Measurements from ENCODE around the gene MSH3.
"Not testable (repeated sequence)": the region's sequence is repeated elsewhere in the genome, so short reads cannot be mapped to it uniquely, and the experiment has no call there.

Gene MSH3

GRCh38 chr5:80629281-80629680 is 25.2 kb upstream of the MSH3 start:
- no peak for TF ChIP-seq TAF1 (IDR thresholded peaks at IDR 0.05; ENCODE audit: borderline replicate concordance, low read depth, low read length)
- no peak for TF ChIP-seq POLR2A (IDR thresholded peaks at IDR 0.05; ENCODE audit: low read depth, low read length)
- no peak for TF ChIP-seq POLR2AphosphoS5 (IDR thresholded peaks at IDR 0.05; ENCODE audit: low read depth, low read length)
- DNase-seq (ENCODE audit: insufficient read length) (no peak), FAIRE-seq (no peak)

DNA sequence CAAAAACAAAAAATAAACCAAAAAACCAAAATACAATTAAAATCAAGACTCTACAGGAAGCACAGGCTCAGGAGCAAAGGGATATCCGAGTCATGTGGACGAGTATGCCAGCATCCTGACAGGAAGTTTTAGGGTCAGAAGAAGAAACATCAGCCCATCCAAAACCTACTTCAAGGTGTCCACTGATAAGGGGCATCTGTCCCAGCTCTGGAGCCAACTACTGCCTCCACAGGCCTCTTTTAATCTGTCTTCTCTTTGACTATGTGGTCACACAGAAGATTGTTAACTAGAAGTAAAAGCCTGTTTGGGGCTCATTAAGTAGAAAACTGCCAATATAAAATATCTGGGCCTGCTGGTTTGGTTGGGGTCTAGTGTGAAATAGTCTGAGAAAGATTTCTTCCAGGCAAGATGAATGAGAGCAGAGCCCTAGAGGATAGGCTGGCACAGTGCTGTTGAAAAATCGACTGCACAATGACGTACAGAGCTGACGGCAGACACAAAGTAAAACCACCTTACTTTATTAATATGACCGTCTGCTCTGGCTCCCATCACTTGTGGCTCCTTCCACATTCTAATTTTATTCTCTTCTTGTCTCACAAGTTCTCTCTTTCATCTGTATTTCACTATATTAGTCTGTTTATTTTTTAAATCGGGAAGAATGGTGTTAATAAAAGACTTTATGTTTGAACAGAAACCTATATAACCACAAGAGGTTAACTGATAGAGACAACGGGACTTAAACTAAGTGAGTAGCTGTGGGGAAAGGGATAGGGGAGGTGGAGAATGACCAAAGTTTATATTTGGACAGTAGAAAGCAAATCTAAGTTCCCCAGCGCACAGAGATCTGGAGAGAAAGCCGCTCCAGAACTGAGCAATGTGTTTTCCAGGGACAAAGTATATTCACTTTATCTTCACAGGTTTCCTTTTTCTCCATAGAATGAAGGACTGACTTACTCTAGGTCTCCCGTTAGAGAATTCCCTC is 22.9 kb upstream of the MSH3 start:
- FAIRE-seq: no peak
- TF ChIP-seq TAF1 (IDR thresholded peaks at IDR 0.05; ENCODE audit: borderline replicate concordance, low read depth, low read length): no peak
- TF ChIP-seq POLR2A (IDR thresholded peaks at IDR 0.05; ENCODE audit: low read depth, low read length): no peak
- DNase-seq (ENCODE audit: insufficient read length): no peak

- DNase-seq (ENCODE audit: insufficient read length): no peak
- FAIRE-seq: no peak
- TF ChIP-seq POLR2AphosphoS5 (IDR thresholded peaks at IDR 0.05; ENCODE audit: low read depth, low read length): no peak
- TF ChIP-seq POLR2A (IDR thresholded peaks at IDR 0.05; ENCODE audit: low read depth, low read length): no peak
- TF ChIP-seq TAF1 (IDR thresholded peaks at IDR 0.05; ENCODE audit: borderline replicate concordance, low read depth, low read length): no peak
Measured at GRCh38 chr5:80632700-80633099, 21.8 kb upstream of the MSH3 start.

DNA sequence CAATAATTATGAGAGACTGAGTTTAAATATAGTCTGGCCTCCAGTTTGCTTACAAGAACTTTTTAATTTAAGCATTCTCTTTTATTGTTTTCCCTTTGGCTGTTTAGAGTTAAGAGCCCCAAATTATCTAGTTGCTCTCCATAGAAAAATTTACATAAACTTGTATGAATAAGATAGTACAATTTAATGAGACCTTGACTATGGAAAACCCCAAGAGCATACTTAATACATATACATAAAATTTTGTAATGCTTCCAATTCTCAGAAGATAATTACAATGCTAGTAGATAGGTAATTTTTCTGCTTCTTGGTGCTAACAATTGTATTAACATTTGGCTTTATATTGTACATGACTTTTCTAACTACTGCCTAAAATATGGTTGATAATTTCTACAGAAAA is 20.3 kb upstream of the MSH3 start:
- no peak for FAIRE-seq
- DNase-seq (ENCODE audit: insufficient read length): no peak
- TF ChIP-seq TAF1 (IDR thresholded peaks at IDR 0.05; ENCODE audit: borderline replicate concordance, low read depth, low read length) (no peak), POLR2A (IDR thresholded peaks at IDR 0.05; ENCODE audit: low read depth, low read length) (no peak), POLR2AphosphoS5 (IDR thresholded peaks at IDR 0.05; ENCODE audit: low read depth, low read length) (no peak)

- TF ChIP-seq POLR2A (IDR thresholded peaks at IDR 0.05; ENCODE audit: low read depth, low read length): no peak
- TF ChIP-seq POLR2AphosphoS5 (IDR thresholded peaks at IDR 0.05; ENCODE audit: low read depth, low read length): no peak
- no peak for TF ChIP-seq TAF1 (IDR thresholded peaks at IDR 0.05; ENCODE audit: borderline replicate concordance, low read depth, low read length)
- DNase-seq (ENCODE audit: insufficient read length) (no peak), FAIRE-seq (no peak)
Measured at GRCh38 chr5:80641353-80641752, 13.1 kb upstream of the MSH3 start.

DNA sequence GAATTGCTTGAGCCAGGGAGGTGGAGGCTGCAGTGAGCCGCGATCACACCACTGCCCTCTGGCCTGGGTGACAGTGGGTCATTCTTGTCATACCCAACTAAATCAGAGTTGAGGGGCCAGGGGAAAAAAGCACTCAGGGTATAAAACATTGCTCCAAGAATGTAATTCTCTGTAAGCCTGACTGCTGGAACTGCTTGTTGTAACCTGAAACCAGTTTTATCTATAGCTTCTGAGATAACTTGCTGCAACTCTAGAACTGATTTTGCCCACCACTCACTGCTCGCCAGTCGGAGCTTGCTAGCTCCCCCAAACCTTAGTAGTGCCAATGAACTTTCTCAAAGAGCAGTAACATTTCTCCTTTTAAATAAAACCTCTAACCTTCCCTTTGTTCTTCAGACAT is 9.6 kb upstream of the MSH3 start:
- no peak for DNase-seq (ENCODE audit: insufficient read length)
- no peak for FAIRE-seq
- no peak for TF ChIP-seq TAF1 (IDR thresholded peaks at IDR 0.05; ENCODE audit: borderline replicate concordance, low read depth, low read length)
- no peak for TF ChIP-seq POLR2AphosphoS5 (IDR thresholded peaks at IDR 0.05; ENCODE audit: low read depth, low read length)
- no peak for TF ChIP-seq POLR2A (IDR thresholded peaks at IDR 0.05; ENCODE audit: low read depth, low read length)

- TF ChIP-seq POLR2A (IDR thresholded peaks at IDR 0.05; ENCODE audit: low read depth, low read length) (no peak), POLR2AphosphoS5 (IDR thresholded peaks at IDR 0.05; ENCODE audit: low read depth, low read length) (no peak), TAF1 (IDR thresholded peaks at IDR 0.05; ENCODE audit: borderline replicate concordance, low read depth, low read length) (no peak)
- FAIRE-seq (no peak), DNase-seq (ENCODE audit: insufficient read length) (no peak)
Measured at GRCh38 chr5:80646926-80647325, 7.5 kb upstream of the MSH3 start.

DNA sequence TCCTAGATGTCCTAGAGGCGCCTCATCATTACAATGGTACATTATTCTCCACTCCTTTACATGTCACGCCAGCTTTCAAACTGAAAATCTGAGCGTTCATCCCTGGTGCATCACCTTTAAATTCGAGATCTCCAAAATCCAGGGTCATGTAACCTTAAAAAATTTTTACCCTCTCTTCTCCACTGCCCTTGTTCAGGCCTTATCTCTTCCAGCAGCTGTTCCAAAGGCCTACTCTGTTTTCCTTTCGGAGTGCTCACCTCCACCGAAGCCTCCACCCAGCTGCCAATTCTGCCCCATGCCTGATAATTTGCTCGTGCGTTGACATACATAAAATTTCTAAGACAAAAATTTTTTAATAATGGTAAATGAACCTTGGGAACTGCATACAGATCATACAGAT is 950 bp upstream of the MSH3 start:
- TF ChIP-seq POLR2AphosphoS5 (IDR thresholded peaks at IDR 0.05; ENCODE audit: low read depth, low read length) (no peak), TAF1 (IDR thresholded peaks at IDR 0.05; ENCODE audit: borderline replicate concordance, low read depth, low read length) (no peak), POLR2A (IDR thresholded peaks at IDR 0.05; ENCODE audit: low read depth, low read length) (no peak)
- FAIRE-seq (peak; percentile 72), DNase-seq (ENCODE audit: insufficient read length) (no peak)

DNA sequence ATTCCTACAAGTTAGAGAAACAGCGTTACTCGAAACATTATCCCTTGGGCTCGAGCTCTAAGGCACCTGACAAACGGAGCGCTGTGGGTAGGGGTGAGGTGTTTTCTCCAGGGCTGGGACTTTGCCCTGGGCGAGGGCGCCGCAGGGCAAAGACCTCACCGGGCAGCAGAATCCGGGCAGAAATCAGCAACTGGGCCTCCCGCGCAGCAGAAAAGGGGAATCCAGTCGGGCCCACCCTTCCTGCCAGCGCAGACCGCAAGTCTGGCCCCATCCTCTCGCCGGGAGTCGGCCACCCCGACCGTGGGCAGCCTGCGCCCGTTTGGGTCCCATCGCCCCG is 430 bp upstream of the MSH3 start:
- DNase-seq (ENCODE audit: insufficient read length) (peak; percentile 25), FAIRE-seq (no peak)
- TF ChIP-seq POLR2A (IDR thresholded peaks at IDR 0.05; ENCODE audit: low read depth, low read length): no peak; the same call in 1 of the 2 replicates
- TF ChIP-seq TAF1 (IDR thresholded peaks at IDR 0.05; ENCODE audit: borderline replicate concordance, low read depth, low read length): no peak
- no peak for TF ChIP-seq POLR2AphosphoS5 (IDR thresholded peaks at IDR 0.05; ENCODE audit: low read depth, low read length)

GRCh38 chr5:80655231-80655774 is 851 bp downstream of the MSH3 start:
- no peak for DNase-seq (ENCODE audit: insufficient read length)
- no peak for TF ChIP-seq POLR2A (IDR thresholded peaks at IDR 0.05; ENCODE audit: low read depth, low read length)
- TF ChIP-seq TAF1 (IDR thresholded peaks at IDR 0.05; ENCODE audit: borderline replicate concordance, low read depth, low read length): no peak
- no peak for TF ChIP-seq POLR2AphosphoS5 (IDR thresholded peaks at IDR 0.05; ENCODE audit: low read depth, low read length)
- FAIRE-seq: peak; percentile 61

GRCh38 chr5:80656425-80656824 is 2.0 kb downstream of the MSH3 start:
- TF ChIP-seq TAF1 (IDR thresholded peaks at IDR 0.05; ENCODE audit: borderline replicate concordance, low read depth, low read length) (no peak), POLR2A (IDR thresholded peaks at IDR 0.05; ENCODE audit: low read depth, low read length) (no peak), POLR2AphosphoS5 (IDR thresholded peaks at IDR 0.05; ENCODE audit: low read depth, low read length) (no peak)
- peak; percentile 70 for FAIRE-seq
- no peak for DNase-seq (ENCODE audit: insufficient read length)

GRCh38 chr5:80659106-80659505 is 4.7 kb downstream of the MSH3 start:
- FAIRE-seq: no peak
- no peak for DNase-seq (ENCODE audit: insufficient read length)
- TF ChIP-seq POLR2A (IDR thresholded peaks at IDR 0.05; ENCODE audit: low read depth, low read length) (no peak), TAF1 (IDR thresholded peaks at IDR 0.05; ENCODE audit: borderline replicate concordance, low read depth, low read length) (no peak), POLR2AphosphoS5 (IDR thresholded peaks at IDR 0.05; ENCODE audit: low read depth, low read length) (no peak)

DNA sequence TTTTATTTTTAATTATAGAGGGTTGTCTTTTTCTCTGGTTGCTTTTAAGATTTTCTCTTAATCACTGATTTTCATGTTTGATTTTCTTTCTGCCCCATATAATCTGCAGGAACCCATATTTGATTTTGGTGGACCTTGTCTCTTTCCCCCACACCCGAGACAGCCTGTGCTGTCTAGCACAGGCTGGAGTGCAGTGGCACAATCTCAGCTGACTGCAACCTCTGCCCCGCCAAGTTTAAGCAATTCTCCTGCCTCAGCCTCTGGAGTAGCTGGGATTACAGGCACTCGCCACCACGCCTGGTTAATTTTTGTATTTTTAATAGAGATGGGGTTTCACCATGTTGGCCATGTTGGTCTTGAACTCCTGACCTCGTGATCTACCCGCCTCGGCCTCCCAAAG is 6.2 kb downstream of the MSH3 start:
- FAIRE-seq; DNase-seq (ENCODE audit: insufficient read length): not testable (repeated sequence)
